ENCODE measurements around the gene SDC3. TPM values are rescaled to one million over a fixed set of nuclear protein-coding genes. Genes with fewer than 3 reads are reported as not detected.

SDC3 gene
- total RNA-seq, 4 donors from 2014 or later, result 4.3 to 23.5 (median 14.5) TPM

DNA sequence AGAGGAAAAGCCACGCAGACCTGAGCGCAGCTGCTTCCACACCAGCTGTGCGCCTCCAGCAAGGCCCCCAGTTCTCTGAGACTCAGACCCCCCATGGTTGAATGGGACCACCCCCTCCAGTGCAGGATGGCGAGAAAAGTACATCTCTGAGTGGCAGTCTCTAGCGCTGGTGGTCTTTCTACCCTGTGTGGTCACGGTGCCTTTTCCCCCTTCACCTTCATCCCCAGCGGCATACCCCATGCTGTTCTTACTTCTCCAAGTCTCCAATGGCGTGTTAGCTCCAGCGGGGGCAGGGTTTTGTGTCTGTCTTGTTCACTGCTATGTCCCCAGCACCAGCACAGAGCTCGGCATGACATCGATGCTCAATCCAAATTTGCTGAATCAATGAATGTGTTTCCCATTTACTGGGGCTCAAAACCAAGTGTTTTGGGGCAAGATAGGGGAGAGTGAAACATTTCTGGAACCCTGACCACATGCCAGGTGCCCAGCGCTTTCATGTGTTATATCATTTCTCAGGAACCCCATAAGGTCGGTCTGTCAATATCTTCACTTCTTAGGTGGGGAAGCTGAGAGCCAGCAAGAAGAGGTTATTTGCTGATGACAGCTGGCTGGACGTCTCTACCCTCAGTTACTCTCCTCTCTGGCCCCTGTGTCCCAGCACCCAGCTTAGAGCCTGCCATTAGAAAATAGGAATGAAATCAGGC lies 959 bp upstream of the SDC3 start:
- no peak for DNase-seq (ENCODE audit: low spot score in 2 of 2)
- 62 to 69% methylated on average over 13 of the region's 14 CpGs for WGBS, 2 donors
- intact Hi-C loops (cut with DNase I; ENCODE audit: low total_unique reads), result loop anchor here (2.0 to 5.0 kb wide), 2 partner anchors 109 to 187 kb away; partner anchors contain the start of gene MATN1
- no peak for TF ChIP-seq POLR2A (IDR thresholded peaks at IDR 0.05)
- TF ChIP-seq, protein P1, sequence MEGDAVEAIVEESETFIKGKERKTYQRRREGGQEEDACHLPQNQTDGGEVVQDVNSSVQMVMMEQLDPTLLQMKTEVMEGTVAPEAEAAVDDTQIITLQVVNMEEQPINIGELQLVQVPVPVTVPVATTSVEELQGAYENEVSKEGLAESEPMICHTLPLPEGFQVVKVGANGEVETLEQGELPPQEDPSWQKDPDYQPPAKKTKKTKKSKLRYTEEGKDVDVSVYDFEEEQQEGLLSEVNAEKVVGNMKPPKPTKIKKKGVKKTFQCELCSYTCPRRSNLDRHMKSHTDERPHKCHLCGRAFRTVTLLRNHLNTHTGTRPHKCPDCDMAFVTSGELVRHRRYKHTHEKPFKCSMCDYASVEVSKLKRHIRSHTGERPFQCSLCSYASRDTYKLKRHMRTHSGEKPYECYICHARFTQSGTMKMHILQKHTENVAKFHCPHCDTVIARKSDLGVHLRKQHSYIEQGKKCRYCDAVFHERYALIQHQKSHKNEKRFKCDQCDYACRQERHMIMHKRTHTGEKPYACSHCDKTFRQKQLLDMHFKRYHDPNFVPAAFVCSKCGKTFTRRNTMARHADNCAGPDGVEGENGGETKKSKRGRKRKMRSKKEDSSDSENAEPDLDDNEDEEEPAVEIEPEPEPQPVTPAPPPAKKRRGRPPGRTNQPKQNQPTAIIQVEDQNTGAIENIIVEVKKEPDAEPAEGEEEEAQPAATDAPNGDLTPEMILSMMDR (IDR thresholded peaks at IDR 0.05), result no peak
- no peak overlapping the region for H3K4me3 ChIP-seq (ENCODE audit: low read depth, poor library complexity, severe bottlenecking)

DNA sequence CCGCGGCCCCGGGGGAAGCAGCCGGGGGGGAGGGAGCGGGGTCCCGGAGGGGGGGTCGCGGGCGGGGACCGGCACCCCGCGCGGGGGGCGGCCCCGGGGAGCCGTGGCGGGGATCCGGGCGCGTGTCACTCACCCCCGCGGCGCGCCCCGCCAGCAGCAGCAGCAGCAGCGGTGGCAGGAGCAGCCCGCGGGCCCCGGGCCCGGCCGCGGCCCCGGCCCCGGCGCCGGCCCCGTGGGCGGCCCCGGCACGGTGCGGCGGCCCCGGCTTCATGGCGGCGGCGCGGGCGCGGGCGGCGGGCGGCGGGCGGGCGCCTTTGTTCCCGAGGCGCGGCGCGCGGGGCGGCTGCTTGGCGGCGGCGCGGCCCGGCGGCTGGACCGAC lies 252 bp downstream of the SDC3 start:
- H3K4me3 ChIP-seq (ENCODE audit: low read depth, poor library complexity, severe bottlenecking), result peak overlapping the region; percentile 15
- no peak for TF ChIP-seq POLR2A (IDR thresholded peaks at IDR 0.05)
- TF ChIP-seq, protein P1 (IDR thresholded peaks at IDR 0.05), result no peak
- intact Hi-C loops (cut with DNase I; ENCODE audit: low total_unique reads), result no loop called here
- no peak for DNase-seq (ENCODE audit: low spot score in 2 of 2)
- WGBS, 2 donors, result 0% methylated on average over 7 of the region's 69 CpGs; no CpG with 5 or more reads in 1 of the 2 donors

DNA sequence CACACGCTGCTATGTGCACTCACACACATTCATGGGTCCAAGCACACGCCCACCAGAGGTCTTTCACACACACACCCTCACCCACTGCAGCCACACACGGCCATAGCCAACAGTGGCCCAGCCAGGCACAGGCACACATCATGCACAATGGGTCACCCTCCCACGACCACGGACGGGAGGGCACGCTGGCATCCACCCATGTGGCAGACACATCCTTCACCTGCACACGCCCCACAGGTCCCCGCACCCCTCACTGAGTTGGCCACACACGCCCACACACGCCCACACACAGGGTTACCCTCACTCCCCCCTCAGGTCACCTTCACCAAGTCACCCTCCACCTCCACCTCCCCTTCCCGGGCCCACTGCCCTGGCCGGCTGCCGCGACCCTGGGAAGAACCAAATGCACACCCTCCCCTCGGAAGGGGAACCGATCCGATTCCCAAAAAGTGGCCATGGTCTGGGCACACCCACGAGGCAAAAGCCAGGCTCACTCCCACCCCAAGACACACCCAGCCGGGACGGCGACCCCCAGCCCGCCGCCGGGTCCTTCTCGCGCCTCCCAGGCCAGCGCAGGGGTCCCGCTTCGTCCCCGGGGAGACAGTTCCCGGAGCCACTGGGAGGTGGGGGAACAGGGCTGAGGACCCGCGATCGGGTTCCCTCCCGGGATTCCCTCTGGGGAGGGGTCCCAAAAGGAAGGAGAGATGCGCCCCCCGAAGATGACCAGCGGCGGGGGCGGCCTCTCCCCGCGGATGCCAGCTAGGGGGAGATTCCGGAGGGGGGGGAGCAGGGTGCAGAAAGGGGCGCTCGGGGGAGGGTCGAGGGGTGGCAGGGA lies 860 bp downstream of the SDC3 start:
- no peak for DNase-seq (ENCODE audit: low spot score in 2 of 2)
- intact Hi-C loops (cut with DNase I; ENCODE audit: low total_unique reads), result no loop called here
- TF ChIP-seq, protein P1 (IDR thresholded peaks at IDR 0.05), result no peak
- no peak for TF ChIP-seq POLR2A (IDR thresholded peaks at IDR 0.05)
- WGBS, 2 donors, result 19 to 31% methylated on average over 14 to 22 of the region's 47 CpGs
- H3K4me3 ChIP-seq (ENCODE audit: low read depth, poor library complexity, severe bottlenecking), result peak overlapping the region; percentile 15

DNA sequence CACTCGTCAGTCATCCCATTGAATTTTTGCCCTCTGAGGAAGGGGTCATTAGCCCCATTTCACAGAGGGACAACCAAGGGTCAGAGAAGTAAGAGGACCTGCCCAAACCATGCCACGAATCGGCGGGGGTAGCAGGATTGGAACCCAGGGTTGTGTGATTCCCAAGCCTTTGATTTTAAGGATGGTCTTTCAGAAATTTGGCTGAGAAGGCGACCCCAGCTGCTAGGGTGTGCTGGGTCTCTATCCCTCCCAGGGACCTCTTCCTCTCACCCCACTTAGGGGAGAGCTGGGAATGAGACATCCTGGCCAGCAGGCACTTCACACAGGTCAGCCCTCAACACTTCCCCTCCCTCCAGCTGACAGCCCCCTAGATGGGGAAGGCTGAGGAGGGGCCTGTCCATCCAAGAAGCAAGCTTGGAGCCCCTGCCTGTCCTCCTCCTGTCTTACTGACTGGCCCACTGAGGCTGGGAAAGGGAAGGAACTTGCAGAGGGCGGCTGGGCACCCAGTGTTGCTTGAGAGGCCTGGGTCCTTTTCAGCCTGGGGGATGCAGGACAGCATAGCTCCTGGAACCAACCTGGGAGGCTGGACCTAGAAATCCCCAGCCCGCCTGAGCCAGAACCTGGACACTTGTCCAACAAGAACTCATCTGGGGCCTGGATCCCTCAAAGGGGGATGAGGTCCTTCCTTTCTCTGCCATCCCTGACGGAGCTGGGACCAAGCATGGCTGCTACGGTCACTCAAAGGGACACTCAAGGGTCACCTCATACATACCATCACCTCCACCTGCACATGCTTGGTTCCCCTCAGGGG lies 1.7 kb downstream of the SDC3 start:
- no peak overlapping the region for H3K4me3 ChIP-seq (ENCODE audit: low read depth, poor library complexity, severe bottlenecking)
- 88 to 89% methylated on average over 8 of the region's 9 CpGs for WGBS, 2 donors
- intact Hi-C loops (cut with DNase I; ENCODE audit: low total_unique reads), result no loop called here
- TF ChIP-seq, protein P1 (IDR thresholded peaks at IDR 0.05), result no peak
- no peak for TF ChIP-seq POLR2A (IDR thresholded peaks at IDR 0.05)
- no peak for DNase-seq (ENCODE audit: low spot score in 2 of 2)

DNA sequence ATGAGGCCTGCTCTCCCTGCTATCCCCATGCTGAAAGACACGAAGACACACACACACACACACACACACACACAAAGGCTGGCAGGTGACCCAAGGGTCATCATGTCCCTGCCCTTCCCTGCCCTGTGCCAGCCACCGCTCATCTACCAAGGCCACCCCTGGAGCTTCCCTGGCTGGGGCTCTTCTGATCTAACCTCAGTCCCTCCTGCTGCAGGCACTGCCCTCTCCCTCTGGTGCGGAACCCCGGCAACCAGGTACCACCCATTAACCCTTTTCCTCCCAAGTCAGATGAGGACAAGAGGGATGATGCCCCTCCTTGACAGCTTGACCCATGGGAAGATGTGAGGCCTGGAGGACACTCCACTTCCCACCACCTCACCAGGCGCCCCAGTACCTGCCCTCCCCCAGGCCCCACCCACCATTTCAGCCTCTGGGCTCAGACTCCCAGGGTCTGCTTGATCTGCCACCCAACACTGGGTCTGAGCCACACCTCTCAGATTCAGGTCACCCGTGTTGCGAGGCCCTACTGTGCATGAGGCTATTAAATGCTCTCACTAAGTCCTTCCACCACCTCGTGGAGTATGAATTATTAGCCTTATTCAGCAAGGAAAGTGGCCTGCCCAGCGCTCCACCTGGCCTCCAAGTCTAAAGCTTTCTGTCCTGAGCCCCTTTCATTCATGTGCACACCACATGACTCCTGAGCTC lies 2.5 kb downstream of the SDC3 start:
- no peak for DNase-seq (ENCODE audit: low spot score in 2 of 2)
- WGBS, 2 donors, result 56 to 64% methylated on average over 9 of the region's 9 CpGs
- no peak overlapping the region for H3K4me3 ChIP-seq (ENCODE audit: low read depth, poor library complexity, severe bottlenecking)
- intact Hi-C loops (cut with DNase I; ENCODE audit: low total_unique reads), result no loop called here
- TF ChIP-seq, protein P1 (IDR thresholded peaks at IDR 0.05), result no peak
- no peak for TF ChIP-seq POLR2A (IDR thresholded peaks at IDR 0.05)

Measured in lower leg skin (tissue), 4 donors.